GM19328 (cell line): ENCODE results near the gene CCPG1.
A peak's percentile ranks its signal among the peaks of the same experiment; 100 is the strongest.

Experiments used
- ATAC-seq: cut with Tn5 transposase; IDR thresholded peaks from one replicate; pipeline ENCODE4 v1.9.1; 2021; ENCODE audit warnings: mild to moderate bottlenecking, moderate library complexity; ENCODE audit not compliant: unreplicated experiment

The CCPG1 gene

GRCh38 chr15:55319537-55320237 lies 88.5 kb downstream of the CCPG1 start:
- no peak for ATAC-seq

DNA sequence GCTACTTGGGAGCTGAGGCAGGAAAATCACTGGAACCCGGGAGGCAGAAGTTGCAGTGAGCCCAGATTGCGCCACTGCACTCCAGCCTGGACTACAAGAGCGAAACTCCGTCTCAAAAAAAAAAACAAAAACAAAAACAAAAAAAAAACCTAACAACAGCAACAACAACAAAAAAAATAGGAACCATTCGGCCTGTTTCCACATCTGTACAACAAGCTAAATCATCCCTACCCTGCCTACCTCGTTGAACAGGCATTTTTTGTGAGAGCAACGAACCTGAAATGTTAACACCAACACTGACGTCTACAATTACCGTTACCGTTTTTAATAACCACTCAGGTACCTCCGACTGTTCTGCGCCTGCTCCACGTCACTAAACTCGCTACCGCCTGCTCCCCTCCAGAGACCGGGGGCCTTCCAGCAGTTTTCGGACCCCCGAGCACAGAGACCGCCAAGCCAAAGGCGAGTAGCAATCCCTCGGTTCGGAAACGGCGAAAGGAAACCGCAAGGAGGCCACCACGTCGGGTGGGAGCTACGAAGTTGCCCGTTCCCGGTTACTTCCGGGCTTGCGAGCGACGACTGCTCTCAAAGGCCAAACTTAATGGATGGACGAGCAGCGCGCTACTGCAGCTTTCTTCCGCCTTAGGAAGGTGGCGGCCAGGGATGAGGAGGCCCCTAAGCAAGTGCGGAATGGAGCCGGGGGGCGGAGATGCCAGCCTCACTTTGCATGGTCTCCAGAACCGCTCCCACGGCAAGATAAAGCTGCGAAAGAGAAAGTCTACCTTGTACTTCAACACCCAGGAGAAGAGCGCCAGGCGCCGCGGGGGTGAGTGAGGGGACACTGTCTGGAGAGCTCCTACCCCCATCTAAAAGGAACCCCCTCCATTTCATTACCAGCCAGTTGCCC lies 89.3 kb downstream of the CCPG1 start, which contains the start of the genes PIGB and PIGBOS1:
Gene PIGB, plus strand, starts transcription at position 635 of the 907 bp plus-strand sequence. Its CDS starts 29 bp downstream, at position 664.
Gene PIGBOS1, minus strand, starts transcription at position 536 of the 907 bp plus-strand sequence. CDS start 1,331 bp downstream, outside the sequence.
- ATAC-seq: peak; percentile 90
